Measurements from ENCODE around the gene OPCML.

OPCML gene

DNA sequence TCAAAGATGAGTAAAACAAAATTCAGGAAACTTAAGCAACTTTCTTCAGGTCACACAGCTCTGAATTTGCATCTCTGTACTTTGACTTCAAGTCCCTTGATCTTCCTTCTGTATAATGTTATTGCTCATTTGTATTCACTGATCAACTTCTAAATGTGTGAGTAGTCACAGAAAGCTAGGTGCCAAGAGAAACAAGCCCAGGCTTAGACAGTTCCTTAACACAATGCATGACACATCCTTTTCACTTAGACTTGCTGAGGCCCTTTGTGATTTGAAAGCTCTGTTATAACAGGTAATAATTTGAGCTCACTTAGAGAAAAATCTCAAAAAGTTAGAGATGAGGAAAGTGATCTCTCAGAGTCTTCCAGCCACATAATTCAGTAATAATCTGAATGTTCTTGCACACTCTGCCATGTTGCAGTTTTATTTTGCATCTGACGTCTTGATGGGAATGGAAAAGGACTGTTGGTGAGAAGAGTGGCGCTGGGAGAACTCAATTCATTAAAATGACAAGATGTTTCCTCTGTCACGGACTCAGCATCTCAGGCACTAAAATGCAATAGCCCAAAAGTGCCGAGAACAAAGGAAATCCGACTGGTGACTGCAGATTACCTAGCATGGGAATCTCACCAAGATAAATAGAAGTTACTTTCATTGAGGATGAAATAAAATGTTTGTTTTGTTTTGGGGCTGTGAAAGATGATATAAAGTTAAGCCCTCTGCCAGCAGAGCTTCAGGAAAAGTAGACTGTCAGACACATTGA is 665.3 kb downstream of the OPCML start:
- TF ChIP-seq CTCF (IDR thresholded peaks at IDR 0.05; ENCODE audit: extremely low read depth, missing control alignments), result no peak
- DNase-seq (ENCODE audit: low spot score), result no peak

DNA sequence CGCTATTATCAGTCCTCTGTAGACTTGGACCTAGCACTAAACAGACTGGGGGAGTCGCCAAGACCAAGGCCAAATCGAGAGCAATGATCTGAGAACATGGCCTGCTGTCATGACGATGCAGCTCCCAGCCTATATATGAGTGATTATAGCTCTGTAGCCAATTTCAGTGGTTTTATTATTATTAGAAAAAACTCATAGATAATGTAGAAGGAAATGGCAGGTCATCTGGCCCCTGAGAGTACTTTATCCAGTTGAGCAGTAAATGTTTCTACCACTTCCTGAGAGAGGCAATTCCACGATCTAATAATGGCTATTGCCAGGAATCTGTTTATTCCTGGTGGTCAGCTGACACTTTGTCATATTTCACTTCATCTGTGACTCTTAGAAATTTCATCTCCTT is 666.7 kb downstream of the OPCML start:
- no peak for TF ChIP-seq CTCF (IDR thresholded peaks at IDR 0.05; ENCODE audit: extremely low read depth, missing control alignments)
- no peak for DNase-seq (ENCODE audit: low spot score)

DNA sequence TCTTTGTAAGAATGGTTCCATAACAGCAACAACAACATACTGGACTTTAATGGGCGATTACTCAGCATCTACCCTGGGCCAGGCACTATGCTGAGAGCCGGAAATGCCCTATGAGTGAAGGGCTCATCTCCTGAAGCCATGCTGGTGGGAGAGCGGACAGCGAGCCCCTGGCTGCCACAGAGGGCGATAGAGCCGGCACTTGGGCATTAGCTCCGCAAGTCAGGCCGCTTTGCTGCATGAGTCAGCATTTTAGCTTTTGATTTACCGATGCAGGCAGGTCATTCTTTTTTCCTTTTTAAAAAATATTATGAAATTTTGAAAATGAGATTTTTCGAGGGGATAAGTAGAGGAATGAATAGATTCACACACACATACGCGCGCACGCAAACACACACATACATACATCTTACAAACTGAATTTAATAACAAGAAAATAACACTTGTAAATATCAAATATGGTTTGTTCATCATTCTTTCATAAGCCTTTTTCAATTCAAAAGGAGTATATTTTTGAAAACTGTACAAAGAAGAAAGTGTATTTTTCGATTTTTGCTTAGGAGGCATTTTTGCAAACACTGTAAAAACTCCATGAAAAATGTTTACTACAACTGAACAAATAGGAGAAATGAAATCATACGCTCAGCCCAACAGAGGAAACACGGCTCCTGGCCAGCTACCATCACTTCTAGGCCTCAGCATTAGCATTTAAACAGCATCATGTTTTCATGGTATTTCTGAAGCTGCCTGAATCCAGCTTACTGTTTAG is 667.3 kb downstream of the OPCML start:
- DNase-seq (ENCODE audit: low spot score), result no peak
- no peak for TF ChIP-seq CTCF (IDR thresholded peaks at IDR 0.05; ENCODE audit: extremely low read depth, missing control alignments)

- DNase-seq (ENCODE audit: low spot score), result no peak
- no peak for TF ChIP-seq CTCF (IDR thresholded peaks at IDR 0.05; ENCODE audit: extremely low read depth, missing control alignments)
These were observed 669.4 kb downstream of the OPCML start for GRCh38 chr11:132862933-132863332.

DNA sequence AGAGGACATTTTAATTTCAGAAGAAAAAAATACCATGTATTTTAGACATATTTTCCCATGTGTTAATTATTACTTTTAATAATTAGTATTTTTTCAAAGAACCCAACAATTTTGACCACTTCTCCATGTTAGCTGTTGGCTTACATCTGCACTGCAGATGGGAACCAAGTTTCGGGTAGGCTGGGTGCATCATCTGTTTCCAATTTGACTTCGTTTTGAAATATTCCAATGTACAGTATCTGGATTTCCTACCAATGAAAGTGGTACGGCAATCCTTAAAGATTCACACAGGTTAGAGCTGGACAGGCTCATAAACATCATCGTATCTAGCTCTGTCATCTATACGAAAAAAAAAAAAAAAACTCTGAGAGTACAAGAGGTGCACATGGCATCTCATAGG is 670.2 kb downstream of the OPCML start:
- TF ChIP-seq CTCF (IDR thresholded peaks at IDR 0.05; ENCODE audit: extremely low read depth, missing control alignments), result no peak
- no peak for DNase-seq (ENCODE audit: low spot score)

DNA sequence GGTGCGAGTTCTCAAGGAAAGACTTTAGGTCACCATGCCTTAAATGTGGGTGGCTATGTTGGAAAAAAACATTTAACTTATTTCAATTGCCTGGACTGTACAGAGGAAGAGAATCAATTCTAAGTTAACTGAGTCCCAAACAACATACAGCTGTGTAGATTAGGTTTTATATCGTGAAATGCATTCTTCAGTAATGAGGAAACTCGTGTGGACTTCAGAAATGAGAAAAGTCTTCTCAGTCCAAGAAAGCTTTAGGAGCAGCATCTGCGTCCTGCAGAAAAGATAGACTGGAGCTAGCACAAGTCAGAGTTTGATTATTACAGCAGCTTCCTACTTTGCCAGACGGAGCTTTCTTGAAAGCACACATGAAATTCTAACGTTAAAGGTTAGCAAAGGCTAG is 673.0 kb downstream of the OPCML start:
- no peak for DNase-seq (ENCODE audit: low spot score)
- no peak for TF ChIP-seq CTCF (IDR thresholded peaks at IDR 0.05; ENCODE audit: extremely low read depth, missing control alignments)

- no peak for DNase-seq (ENCODE audit: low spot score)
- TF ChIP-seq CTCF (IDR thresholded peaks at IDR 0.05; ENCODE audit: extremely low read depth, missing control alignments), result no peak
These were observed 674.1 kb downstream of the OPCML start for GRCh38 chr11:132858223-132858622.
